Peyer's patch (tissue), 4 donors: ENCODE results near the gene VWF. TPM values are rescaled to one million over a fixed set of nuclear protein-coding genes. Genes with fewer than 3 reads are reported as not detected.
"Not testable (repeated sequence)": the region's sequence is repeated elsewhere in the genome, so short reads cannot be mapped to it uniquely, and the experiment has no call there.

ENCODE experiments used
- DNase-seq, 3 donors: peaks; one replicate each; pipeline ENCODE4 v3.0.0-alpha.2; 2017 to 2019
- H3K27ac ChIP-seq, 4 donors: fragments of 200-600 bp; sonication (generic); one replicate each; pipeline ENCODE4 v1.5.1; 2016 to 2019
- H3K27me3 ChIP-seq, 2 donors: fragments of 200-600 bp; sonication (generic); one replicate each; pipeline ENCODE4 v1.5.1; 2019
- H3K36me3 ChIP-seq, 3 donors: fragments of 200-600 bp; sonication (generic); one replicate each; pipeline ENCODE4 v1.5.1; 2016 to 2019
- H3K4me1 ChIP-seq, 4 donors: fragments of 200-600 bp; sonication (generic); one replicate each; pipeline ENCODE4 v1.5.1; 2016 to 2019
- H3K4me3 ChIP-seq, 4 donors: fragments of 200-600 bp; sonication (generic); 1 replicate in 3 of 4; 2 replicates in 1 of 4; pipeline ENCODE4 v1.5.1; 2016 to 2019; ENCODE audit warnings: mild to moderate bottlenecking in 1 of 4
- H3K9me3 ChIP-seq, 4 donors: fragments of 200-600 bp; sonication (generic); one replicate each; pipeline ENCODE4 v1.5.1; 2016 to 2019; ENCODE audit warnings: mild to moderate bottlenecking in 1 of 4
- POLR2A ChIP-seq, 2 donors: fragments of 450-650 bp; IDR thresholded peaks; one replicate each; pipeline ENCODE4 v1.5.1; 2017; ENCODE audit warnings: antibody characterized with exemption in 2 of 2, mild to moderate bottlenecking in 2 of 2, moderate library complexity in 2 of 2
- total RNA-seq, 4 donors: library from RNA; depleted of rRNA; stranded (reverse); fragments of >200 nt; gene quantifications; one replicate each; pipeline ENCODE4 v1.1.0, GENCODE V29; 2016
- TF ChIP-seq, protein P1 (sequence below), 6 experiments: fragments of 450-650 bp in 4 of 6; fragments of 200-600 bp in 2 of 6; sonication (generic) in 1 of 6; IDR thresholded peaks; one replicate each; pipeline ENCODE4 v1.5.1; 2017 to 2019; ENCODE audit warnings: antibody characterized with exemption in 6 of 6, mild to moderate bottlenecking in 3 of 6, moderate library complexity in 1 of 6

VWF gene
- total RNA-seq, 4 donors from 2014 or later: 21.5 to 98.2 (median 62.7) TPM

DNA sequence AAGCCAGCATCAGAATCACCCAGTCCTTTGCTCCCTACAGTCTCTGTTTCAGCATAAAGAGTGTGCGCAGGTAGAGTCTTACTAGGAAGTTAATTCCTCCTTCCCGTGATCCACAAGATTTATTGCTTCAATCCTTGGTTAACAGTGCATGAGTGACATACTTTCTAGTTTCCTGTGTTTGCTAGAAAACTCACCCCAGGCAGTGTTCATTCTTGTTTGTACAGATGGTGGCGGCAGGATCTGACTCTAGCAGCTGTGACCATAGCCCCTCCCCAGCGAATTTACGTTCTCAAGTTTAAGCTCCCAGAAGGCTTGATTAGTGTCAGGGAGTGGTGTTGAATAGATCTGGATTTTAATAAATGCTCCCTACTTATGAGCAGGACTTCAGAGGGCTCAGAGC is 103.5 kb downstream of the VWF start:
- Histone ChIP-seq H3K27ac (no peak overlapping the region), H3K4me1 (no peaks in the 10 kb centered on the region), H3K27me3 (no peaks in the 10 kb centered on the region), H3K4me3 (no peak overlapping the region), H3K36me3 (no peaks in the 10 kb centered on the region), H3K9me3 (no peaks in the 10 kb centered on the region)
- TF ChIP-seq POLR2A (IDR thresholded peaks at IDR 0.05): no peak
- TF ChIP-seq, protein P1, sequence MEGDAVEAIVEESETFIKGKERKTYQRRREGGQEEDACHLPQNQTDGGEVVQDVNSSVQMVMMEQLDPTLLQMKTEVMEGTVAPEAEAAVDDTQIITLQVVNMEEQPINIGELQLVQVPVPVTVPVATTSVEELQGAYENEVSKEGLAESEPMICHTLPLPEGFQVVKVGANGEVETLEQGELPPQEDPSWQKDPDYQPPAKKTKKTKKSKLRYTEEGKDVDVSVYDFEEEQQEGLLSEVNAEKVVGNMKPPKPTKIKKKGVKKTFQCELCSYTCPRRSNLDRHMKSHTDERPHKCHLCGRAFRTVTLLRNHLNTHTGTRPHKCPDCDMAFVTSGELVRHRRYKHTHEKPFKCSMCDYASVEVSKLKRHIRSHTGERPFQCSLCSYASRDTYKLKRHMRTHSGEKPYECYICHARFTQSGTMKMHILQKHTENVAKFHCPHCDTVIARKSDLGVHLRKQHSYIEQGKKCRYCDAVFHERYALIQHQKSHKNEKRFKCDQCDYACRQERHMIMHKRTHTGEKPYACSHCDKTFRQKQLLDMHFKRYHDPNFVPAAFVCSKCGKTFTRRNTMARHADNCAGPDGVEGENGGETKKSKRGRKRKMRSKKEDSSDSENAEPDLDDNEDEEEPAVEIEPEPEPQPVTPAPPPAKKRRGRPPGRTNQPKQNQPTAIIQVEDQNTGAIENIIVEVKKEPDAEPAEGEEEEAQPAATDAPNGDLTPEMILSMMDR (IDR thresholded peaks at IDR 0.05): no peak
- DNase-seq: no peak

DNA sequence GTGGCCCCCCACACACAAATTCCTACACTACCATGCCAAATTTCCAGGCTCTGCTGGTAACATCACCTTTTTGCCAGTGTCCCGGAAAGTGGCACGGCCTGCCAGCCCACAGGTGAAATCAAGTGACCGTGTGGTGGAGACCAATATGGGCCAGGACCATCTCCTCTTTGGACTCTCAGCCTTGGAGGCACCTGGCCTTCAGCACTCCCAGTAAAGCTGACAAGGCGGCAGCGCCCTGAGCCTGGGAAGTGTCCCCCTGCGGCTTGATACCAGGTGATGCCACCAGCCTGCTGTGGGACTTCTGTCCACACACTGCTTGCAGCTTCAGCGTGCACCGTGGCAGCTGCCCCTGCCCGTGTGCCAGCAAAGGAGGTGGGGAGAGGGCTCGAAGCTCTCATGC is 104.0 kb downstream of the VWF start:
- H3K36me3 ChIP-seq, H3K9me3 ChIP-seq, H3K4me3 ChIP-seq, H3K4me1 ChIP-seq, H3K27ac ChIP-seq, DNase-seq, H3K27me3 ChIP-seq: not testable (repeated sequence)

DNA sequence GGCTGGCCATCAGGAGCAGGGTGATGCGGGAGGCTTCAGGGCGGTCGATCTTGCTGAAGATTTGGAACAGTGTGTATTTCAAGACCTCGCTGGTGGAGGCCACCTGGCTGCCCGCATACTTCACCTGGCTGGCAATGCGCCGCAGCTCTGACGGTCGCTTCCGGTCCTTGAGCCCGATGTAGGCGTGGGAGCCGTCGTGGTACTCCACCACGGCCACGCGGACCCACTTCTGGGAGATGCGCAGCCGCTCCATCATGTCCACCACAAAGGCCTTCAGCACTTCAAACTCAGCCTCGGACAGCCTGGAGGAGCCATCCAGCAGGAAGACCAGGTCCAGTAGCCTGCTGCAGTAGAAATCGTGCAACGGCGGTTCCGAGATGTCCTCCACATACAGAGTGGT is 105.2 kb downstream of the VWF start:
- not testable (repeated sequence) for DNase-seq, H3K27ac ChIP-seq, H3K27me3 ChIP-seq, H3K4me3 ChIP-seq, H3K36me3 ChIP-seq, H3K9me3 ChIP-seq, H3K4me1 ChIP-seq

DNA sequence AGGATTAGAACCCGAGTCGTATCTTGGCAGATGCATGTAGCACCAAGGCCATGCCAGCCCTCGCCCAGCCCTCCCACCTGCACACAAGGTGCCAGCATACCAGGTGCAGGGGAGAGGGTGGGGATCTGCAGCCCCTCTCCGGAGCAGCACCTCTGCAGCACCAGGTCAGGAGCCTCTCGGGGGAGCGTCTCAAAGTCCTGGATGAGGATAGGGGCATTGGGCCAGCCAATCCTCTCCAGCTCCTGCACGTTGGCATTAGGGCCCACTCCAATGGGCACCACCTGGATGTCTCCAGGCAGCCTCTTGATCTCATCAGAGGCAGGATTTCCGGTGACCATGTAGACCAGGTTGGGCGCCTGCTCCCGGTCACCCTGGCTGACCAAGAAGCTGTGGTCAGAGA is 106.2 kb downstream of the VWF start:
- no peaks in the 10 kb centered on the region for H3K27me3 ChIP-seq
- DNase-seq: no peak
- no peaks in the 10 kb centered on the region for H3K36me3 ChIP-seq
- TF ChIP-seq, protein P1 (IDR thresholded peaks at IDR 0.05): no peak
- no peak for TF ChIP-seq POLR2A (IDR thresholded peaks at IDR 0.05)
- no peak overlapping the region for H3K4me3 ChIP-seq
- H3K4me1 ChIP-seq: no peaks in the 10 kb centered on the region
- no peaks in the 10 kb centered on the region for H3K9me3 ChIP-seq
- H3K27ac ChIP-seq: no peak overlapping the region

DNA sequence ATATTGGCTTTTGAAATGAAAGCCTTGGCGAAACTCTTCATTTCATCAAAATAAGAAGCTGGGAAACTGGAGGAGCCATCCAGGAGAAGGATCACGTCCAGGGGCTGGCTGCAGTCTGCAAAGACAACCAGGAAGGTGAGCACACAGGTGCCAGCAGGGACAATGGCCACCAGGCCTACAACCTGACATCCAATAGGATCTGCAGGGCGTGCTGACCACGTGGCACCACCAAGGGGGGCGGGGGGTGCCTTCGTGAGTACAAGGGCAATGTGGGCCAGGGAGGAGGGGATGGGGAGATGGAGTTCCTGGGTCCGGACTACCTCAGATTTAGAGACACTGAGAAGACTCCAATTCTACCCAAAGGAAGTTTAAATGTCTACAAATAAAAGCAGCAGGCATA is 107.7 kb downstream of the VWF start:
- H3K4me1 ChIP-seq: no peaks in the 10 kb centered on the region
- H3K4me3 ChIP-seq: no peak overlapping the region
- no peaks in the 10 kb centered on the region for H3K36me3 ChIP-seq

DNA sequence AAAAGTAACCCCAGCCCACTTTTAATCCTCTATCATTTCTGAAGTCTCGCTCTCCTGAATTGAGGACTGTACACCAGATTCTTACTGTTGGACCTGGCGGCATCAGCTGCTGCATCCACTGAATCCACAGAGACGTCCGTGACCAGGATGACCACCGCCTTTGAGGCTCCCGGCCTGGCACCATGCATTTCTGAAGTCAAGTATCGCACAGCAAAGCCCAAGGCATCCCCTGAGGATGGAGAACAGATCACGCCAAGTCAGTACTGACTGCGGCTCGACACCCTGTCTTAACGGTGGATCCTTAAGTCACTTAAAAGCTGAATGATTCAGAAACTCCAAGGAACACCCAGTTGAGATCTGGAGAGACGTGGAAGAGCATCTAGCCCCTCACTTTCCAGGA is 108.5 kb downstream of the VWF start:
- DNase-seq, H3K9me3 ChIP-seq, H3K27ac ChIP-seq, H3K36me3 ChIP-seq, H3K4me1 ChIP-seq, H3K27me3 ChIP-seq, H3K4me3 ChIP-seq: not testable (repeated sequence)

More for the DNA sequence above, 107.7 kb downstream of the VWF start:
- no peaks in the 10 kb centered on the region for H3K9me3 ChIP-seq
- no peaks in the 10 kb centered on the region for H3K27me3 ChIP-seq
- H3K27ac ChIP-seq: no peak overlapping the region
- TF ChIP-seq POLR2A (IDR thresholded peaks at IDR 0.05): no peak
- TF ChIP-seq, protein P1 (IDR thresholded peaks at IDR 0.05): no peak
- no peak for DNase-seq

DNA sequence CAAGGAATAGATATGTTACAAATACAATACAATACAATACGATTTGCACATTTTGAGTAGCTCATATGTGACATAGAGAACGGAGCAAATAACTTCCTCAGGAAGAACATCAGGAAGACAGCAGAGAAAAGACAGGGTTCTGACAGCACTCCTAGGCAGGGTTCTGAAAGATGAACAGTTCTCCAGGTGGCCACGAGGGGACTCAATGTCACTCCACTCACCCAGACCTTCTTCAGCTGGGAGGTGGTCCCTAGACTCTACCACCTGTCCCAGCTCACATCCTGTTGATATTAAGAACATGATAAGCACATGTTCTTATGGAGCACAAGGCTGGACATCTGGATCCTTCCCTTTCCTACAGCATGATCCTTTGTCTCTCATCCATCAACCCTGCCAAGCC is 109.2 kb downstream of the VWF start:
- not testable (repeated sequence) for H3K4me1 ChIP-seq, H3K4me3 ChIP-seq, H3K27ac ChIP-seq, H3K36me3 ChIP-seq, H3K27me3 ChIP-seq, DNase-seq, H3K9me3 ChIP-seq

DNA sequence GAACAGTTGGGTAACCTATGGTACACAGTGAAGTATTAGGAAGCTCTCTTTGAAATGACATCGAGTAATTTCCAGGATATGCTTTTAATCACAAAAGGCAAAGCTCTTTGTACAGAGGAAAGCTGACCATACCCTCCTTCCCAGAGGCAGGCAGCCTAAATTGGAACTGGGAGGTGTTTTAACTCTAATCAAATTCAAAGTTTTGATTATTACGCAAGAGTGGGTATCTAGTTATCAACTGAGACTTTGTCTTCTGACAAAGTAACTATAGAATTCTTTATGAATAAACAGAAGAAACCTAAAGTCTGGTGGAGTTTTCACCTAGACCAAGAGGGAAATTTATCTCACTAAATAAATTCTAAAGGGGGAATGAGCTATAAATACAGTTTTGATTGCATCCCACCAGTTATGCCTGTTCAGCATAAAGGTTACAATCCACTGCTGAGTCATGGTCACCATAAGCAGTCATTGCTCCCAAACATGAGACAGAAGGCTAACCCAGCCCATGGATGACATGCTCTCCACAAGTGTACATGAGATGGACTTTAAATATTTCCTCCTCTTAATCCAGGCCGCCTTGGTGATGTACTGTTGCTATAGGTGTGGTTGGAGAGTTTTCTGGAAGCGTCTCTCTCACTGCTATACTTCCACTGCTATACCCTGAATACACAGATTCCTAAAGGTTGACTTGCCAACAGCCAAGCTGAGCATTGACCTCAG is 113.7 kb downstream of the VWF start:
- H3K4me3 ChIP-seq: not testable (repeated sequence)

More for the DNA sequence above, 113.7 kb downstream of the VWF start:
- not testable (repeated sequence) for H3K27me3 ChIP-seq, H3K27ac ChIP-seq, H3K36me3 ChIP-seq, H3K9me3 ChIP-seq, DNase-seq, H3K4me1 ChIP-seq
